GM19463 (cell line): Measurements from ENCODE around the gene SHISA7.
A peak's percentile ranks its signal among the peaks of the same experiment; 100 is the strongest.

ENCODE experiments used
- ATAC-seq: cut with Tn5 transposase; IDR thresholded peaks from one replicate; pipeline ENCODE4 v1.9.1; 2021; ENCODE audit warnings: mild to moderate bottlenecking, moderate library complexity; ENCODE audit not compliant: unreplicated experiment

The SHISA7 gene

DNA sequence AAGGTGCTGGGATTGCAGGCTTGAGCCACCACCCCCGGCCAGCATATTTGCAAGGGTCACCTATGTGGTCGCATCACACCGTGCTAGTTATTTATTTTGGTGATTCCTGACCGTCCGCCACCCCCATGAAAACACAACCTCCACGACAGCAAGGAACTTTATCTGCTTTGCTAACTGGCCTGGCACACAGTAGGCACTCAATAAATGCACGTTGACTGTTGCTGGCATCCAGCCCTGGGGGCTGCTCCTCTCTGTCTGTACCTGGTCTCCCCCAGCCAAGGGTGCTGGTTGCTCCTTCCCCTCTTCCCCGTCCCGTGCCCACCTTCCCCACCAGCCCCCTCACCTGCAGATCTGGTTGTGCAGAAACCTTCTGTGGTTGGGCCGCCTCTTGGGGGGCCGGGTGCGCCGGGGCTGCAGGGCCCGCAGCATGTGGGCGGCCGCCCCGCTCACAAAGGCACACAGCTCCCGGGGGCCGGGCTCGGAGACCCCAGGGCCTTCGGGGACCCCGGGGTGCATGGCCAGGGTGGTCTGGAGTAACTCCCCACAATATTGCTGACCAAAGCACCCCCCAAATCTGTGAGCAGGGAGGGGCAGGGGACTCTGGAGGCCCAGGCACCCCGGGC, 21.1 kb upstream of the SHISA7 start:
- ATAC-seq = no peak

- no peak for ATAC-seq
Observed at GRCh38 chr19:55463583-55464031, 20.5 kb upstream of the SHISA7 start.

DNA sequence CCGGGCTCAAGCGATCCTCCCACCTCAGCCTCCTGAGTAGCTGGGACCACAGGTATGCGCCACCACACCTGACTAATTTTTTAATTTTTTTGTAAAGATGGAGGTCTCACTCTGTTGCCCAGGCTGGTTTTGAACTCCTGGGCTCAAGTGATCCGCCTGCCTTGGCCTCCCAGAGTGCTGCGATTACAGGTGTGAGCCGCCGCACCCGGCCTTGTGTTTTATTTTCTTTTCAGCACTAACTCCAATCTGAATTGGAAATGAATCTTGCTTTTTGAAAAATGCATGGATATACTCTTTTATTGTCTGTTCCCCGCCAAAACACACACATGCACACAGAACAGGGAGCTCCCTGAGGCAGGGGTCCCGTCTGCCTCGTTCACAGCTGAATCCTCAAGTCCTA, 19.6 kb upstream of the SHISA7 start:
- ATAC-seq = no peak

DNA sequence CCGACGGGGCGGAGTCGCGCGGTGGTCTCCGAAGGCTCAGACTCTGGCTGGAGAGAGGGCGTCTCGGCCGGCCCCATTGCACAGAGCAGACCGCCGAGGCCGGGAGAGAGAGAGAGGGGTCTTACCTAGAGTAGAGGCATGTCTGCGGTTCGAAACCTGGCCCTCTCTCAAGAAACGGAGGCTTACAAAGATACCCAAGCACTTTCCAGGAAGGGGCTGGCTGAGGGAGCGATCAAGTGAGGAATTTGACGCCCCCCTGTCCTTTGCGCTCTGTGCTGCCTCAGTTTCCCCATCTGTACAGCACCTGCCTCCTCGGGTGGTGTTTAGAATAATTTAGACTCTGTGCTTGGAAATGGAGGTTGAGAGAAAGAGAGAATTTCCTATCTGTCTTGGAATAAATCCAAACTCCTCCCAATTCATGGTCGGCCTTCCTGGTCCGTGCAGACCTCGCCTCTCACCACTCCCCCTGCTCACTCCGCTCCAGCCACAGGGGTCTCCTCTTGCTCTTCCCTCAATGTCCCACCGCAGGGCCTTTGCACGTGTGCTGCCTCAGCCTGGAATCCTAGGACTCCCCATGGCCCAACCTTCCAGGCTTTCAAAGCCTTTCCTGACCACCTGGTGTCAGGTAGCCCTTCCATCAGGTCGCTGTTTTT, 19.0 kb upstream of the SHISA7 start:
- ATAC-seq = no peak

- ATAC-seq = peak; percentile 94
Observed at GRCh38 chr19:55461259-55461973, 18.3 kb upstream of the SHISA7 start, which contains the start of gene ISOC2. TSS of gene ISOC2 (minus strand) at chr19:55461642. CDS start at chr19:55456486, 5,156 bp downstream.

GRCh38 chr19:55460670-55461258, 17.7 kb upstream of the SHISA7 start:
- no peak for ATAC-seq

DNA sequence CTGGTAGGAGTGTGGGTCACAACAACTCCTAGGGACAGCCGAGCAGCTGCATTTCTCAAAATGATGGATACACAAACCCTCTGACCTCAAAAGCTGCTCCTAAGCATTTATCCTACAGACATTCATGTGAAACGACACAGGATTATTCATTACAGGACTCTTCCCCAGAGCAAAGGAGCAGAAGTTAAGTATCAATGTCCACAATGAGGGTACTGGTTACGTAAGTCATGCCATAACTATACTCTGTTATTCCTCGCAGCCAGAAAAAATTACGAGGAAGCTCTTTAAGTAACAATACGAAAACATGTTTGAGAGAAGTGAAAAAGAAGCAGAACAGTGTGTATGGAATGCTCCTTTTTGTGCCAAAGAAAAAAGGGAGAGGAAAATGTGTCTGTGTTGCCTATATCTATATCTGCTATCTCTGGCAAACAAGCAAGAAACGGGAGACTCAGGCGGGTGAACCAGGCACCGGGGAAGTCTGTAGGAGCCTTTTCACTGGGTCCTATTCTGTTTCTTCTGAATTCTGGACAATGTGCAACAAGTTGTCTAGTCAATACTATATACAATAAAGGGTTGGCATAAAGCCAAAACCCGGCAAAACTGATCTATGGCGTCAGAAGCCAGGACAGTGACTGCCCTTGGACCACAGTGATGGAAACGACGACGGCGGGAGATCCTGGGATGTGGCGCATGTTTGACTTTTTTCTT, 17.0 kb upstream of the SHISA7 start:
- no peak for ATAC-seq

- no peak for ATAC-seq
Observed at GRCh38 chr19:55459551-55459949, 16.4 kb upstream of the SHISA7 start.

DNA sequence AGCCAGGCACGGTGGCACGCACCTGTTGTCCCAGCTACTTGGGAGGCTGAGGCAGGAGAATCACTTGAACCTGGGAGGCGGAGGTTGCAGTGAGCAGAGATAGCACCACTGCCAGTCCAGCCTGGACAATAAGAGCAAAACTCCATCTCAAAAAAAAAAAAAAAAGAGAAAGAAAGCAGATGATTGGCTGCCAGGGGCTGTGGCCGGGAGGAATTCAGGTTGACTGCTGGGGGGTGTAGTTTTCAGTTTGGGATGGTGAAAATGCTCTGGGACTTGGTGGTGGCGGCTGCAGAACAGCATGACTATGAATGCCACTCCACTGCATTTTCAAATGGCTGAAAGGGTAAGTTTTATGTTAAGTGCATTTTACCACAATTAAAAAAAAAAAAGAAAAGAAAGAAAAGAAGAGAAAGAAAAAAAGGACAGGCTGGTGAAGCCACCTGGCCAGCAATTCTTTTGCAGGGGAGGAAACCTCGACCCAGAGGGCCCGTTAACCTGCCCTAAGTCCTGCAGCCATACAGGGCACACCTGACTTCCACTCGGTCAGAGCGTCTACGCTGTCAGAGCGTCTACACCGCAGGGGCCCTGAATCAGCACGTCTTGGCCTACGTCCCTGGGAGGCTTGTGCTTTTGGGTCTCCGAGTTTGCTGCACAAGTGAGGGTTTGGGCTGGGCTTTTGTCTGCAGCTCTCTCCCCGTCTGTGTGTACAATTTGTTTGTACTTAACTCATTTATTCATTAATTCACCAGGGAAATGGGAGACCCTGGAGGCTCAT, 14.8 kb upstream of the SHISA7 start:
- no peak for ATAC-seq

DNA sequence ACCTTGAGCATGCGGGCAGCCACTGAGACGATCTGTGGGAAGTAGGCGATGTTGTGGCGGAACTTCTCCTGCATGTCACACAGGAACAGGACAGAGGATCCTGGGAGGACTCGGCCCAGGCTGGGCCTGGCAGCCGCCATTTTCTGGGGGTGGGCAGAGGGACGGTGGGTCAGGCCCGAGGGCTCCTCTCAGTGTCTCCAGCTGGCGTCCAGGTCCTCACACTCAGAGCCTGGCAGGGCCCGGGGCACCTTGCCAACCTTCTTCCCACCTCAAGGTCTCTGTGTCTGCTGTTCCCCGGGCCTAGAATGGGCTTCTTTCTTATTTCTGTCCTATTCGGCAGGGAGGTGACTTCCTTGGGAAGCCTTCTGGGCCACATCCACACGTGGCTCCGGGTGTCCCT, 13.2 kb upstream of the SHISA7 start:
- ATAC-seq = no peak

- no peak for ATAC-seq
Observed at GRCh38 chr19:55455576-55456235, 12.6 kb upstream of the SHISA7 start.

GRCh38 chr19:55454787-55455243, 11.7 kb upstream of the SHISA7 start:
- no peak for ATAC-seq

- ATAC-seq = no peak
Observed at GRCh38 chr19:55453511-55454260, 10.6 kb upstream of the SHISA7 start.

- no peak for ATAC-seq
Observed at GRCh38 chr19:55452749-55453346, 9.7 kb upstream of the SHISA7 start.

GRCh38 chr19:55451965-55452748, 9.1 kb upstream of the SHISA7 start:
- ATAC-seq = no peak

- no peak for ATAC-seq
Observed at GRCh38 chr19:55451163-55451964, 8.3 kb upstream of the SHISA7 start.

DNA sequence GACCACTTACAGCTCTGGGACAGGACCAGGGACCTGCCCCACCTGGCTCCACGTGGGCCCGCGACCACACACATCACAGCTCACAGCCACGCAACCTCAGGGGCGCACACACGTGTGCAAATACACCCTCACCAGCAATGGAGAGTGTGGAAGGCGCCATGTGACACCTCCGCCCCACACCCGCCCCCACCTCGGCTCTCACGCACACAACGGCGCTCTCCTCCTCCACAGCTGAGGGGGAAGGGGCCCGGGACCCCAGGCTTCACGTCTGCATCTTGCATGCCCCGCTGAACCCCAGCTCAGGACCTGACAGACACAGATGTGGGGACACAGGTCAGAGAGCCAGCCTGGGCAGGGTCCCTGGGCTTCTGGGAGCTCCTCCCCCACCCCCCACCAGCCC, 6.4 kb upstream of the SHISA7 start:
- no peak for ATAC-seq
